T-helper 2 cell (primary cell): ENCODE measurements around the gene SRPRB.

Experiments used
- DNase-seq, 5 experiments: peaks; one replicate each; pipeline versions ENCODE4 v3.0.0 to v3.0.0-alpha.2; 2012 to 2022

Gene SRPRB

GRCh38 chr3:133828576-133829309 lies 23.1 kb downstream of the SRPRB start:
- no peak for DNase-seq

GRCh38 chr3:133829310-133829707 lies 23.7 kb downstream of the SRPRB start:
- DNase-seq, result no peak

- no peak for DNase-seq
Measured at GRCh38 chr3:133830071-133830470, 24.5 kb downstream of the SRPRB start.

- no peak for DNase-seq
Measured at GRCh38 chr3:133831966-133832801, 26.6 kb downstream of the SRPRB start.

DNA sequence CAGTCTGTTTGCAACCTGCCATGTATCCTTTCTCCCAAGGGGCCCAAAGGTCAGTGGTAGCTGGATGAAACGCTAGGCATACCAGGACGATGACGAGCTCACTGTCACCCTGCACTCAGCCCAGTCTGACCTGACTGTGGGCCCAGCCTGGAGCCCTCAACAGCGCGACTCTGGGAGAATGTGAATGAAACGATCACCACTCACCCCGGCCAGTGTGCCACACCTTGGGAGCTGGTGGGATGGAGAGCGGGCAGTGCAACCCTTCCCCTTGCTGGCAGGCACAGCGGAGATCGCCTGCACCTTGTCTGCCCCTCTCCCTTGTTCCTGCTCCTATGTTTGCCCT lies 27.2 kb downstream of the SRPRB start:
- DNase-seq, result no peak

DNA sequence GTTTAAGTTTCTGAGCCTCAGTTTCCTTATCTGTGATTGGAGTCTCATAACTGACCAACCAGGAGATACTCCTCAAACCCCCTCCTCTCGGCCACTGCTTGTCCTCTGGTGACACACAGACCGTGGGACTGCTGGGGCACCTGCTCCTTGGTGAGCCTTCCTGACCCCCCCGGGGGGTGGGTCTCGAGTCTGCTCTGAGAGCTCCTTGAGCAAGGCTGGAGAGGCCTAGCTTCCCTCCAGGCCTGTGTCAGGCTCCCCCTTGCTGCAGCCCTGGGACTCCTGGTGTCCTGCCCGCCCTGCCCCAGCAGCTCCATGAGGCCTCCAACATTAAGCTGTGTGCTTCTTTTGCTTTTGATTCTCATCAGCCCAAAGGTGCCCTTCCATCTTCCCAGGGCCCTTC lies 27.7 kb downstream of the SRPRB start:
- no peak for DNase-seq

DNA sequence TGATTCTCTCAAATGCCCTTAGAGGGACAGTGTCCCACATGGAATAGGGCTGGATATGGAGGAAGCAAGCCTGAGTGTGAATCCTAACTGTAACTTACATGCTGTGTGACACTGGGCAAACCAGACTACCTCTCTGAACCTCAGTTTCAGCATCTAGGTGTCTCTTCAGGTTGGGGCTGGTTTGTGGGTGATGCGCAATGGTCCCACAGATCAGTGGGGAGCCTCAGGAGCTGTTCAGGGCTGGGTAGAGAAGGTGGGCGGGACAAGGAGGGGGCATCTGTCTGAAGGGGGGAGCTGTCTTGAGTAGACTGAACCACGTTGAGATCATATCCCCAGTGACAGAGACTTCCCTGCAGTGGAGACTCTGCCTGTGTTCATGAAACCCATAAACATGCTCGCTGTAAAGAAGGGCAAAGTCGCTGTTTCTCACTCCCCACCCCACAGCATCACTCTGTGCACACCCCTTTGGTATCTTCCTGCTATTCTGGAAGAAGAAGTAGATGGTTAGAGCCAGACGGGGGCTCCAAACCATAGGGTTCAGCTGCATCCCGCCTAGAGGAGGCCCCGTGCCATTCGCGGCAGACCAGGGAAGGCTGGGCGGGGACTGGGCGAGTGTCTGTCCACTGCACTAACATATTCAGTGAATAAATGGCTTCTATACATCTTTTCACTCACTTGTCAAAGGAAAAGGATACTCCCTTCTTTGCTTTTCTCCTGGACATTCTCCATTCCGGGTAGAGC lies 28.4 kb downstream of the SRPRB start:
- no peak for DNase-seq

GRCh38 chr3:133834621-133835417 lies 29.2 kb downstream of the SRPRB start:
- no peak for DNase-seq

- DNase-seq, result no peak
Measured at GRCh38 chr3:133835418-133835743, 29.8 kb downstream of the SRPRB start.

GRCh38 chr3:133835961-133836360 lies 30.3 kb downstream of the SRPRB start:
- no peak for DNase-seq

DNA sequence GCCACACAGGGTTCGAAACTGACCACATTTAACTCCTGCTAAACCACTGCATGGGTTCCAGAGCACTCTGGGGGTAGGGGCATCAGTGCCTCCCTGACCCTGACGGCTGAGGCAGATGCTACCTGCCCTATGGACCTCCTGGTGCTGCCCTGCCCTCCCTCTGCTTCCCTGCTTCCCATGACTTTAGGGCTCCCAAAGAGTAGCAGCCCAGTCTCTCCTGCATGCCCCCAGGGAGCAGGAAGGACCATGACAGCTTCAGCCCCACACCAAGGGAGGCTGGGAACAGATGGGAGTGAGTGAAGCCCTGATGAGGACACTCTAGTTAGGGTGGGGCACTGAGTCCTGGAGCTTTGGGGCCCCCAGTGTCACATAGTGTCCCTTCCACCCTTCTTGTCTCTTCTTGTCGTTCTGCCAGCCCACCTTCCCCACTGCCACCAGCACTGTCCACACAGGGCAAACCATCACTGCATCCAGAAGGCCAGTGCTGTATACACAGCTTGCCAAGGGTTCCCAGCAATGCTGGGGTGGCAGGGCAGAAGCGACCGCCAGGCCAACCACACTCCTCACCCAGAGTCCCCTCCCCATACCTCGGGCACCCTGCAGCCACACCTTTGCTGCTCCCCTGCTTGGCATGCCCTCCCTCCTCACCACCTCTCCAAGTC lies 31.0 kb downstream of the SRPRB start:
- no peak for DNase-seq

- no peak for DNase-seq
Measured at GRCh38 chr3:133837487-133838295, 32.1 kb downstream of the SRPRB start.

- DNase-seq, result no peak
Measured at GRCh38 chr3:133838296-133838789, 32.7 kb downstream of the SRPRB start.

- no peak for DNase-seq
Measured at GRCh38 chr3:133838916-133839800, 33.5 kb downstream of the SRPRB start.

- DNase-seq, result no peak
Measured at GRCh38 chr3:133840055-133840737, 34.6 kb downstream of the SRPRB start.

- DNase-seq, result no peak
Measured at GRCh38 chr3:133840767-133841166, 35.2 kb downstream of the SRPRB start.

- DNase-seq, result no peak
Measured at GRCh38 chr3:133841196-133841595, 35.6 kb downstream of the SRPRB start.

DNA sequence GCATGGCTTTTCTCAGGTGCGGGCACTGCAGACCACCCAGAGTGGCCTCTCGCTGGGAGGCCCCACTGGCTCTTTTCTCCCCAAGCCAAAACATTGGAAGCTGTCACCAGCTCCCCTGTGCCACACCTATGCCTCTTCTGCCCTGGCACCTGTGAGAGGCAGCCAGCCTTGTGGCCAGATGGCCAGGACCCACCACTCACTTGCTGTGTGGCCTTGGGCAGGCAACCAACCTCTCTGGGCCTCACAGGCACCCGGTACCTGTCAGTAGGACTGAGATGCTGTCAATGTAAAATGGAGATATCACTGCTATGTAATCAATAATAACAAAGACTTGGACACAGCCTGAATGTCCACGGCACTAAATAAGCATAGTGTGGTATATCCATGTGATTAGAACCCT lies 36.5 kb downstream of the SRPRB start:
- no peak for DNase-seq

GRCh38 chr3:133843634-133844033 lies 38.0 kb downstream of the SRPRB start:
- DNase-seq, result no peak

DNA sequence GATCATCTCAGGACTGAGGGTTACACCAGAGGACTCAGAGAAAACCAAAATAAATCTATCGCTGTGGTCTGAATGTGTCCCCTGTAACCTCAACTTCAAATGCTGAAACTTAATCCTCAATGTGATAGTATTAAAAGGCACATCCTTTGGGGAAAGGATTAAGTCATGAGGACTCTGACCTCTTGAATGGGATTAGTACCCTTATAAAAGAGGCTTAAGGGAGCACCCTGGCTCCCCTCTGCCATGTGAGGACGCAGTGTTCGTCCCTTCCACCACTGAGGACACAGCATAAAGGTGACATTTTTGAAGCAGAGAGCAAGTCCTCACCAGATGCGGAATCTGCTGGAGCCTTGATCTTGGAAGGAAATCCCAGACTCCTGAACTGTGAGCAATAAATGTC lies 39.5 kb downstream of the SRPRB start:
- DNase-seq, result no peak
